Ovary (tissue), 9 donors: ENCODE data around the gene RPRD1A. TPM values are rescaled to one million over a fixed set of nuclear protein-coding genes. Genes with fewer than 3 reads are reported as not detected.

Source experiments
- DNase-seq, 5 donors: peaks; one replicate each; pipeline ENCODE4 v3.0.0-alpha.2; 2019 to 2020
- H3K27ac ChIP-seq, 2 donors: fragments of 200-600 bp; one replicate each; pipeline versions ENCODE4 v1.5.1 to v1.8.0; 2019 to 2022
- H3K27me3 ChIP-seq: fragments of 200-600 bp; one replicate; pipeline ENCODE4 v1.8.0; 2022
- H3K36me3 ChIP-seq: fragments of 200-600 bp; sonication (generic); one replicate; pipeline ENCODE4 v1.5.1; 2019
- H3K4me1 ChIP-seq: one replicate; pipeline ENCODE4 v1.8.1; 2013; ENCODE audit warnings: mild to moderate bottlenecking, moderate library complexity; ENCODE audit not compliant: insufficient read depth
- H3K4me3 ChIP-seq: fragments of 200-600 bp; sonication (generic); one replicate; pipeline ENCODE4 v1.5.1; 2017
- H3K9me3 ChIP-seq, 2 donors: fragments of 200-600 bp in 1 of 2; sonication (generic) in 1 of 2; one replicate each; pipeline versions ENCODE4 v1.5.1 to v1.8.1; 2013 to 2019; ENCODE audit warnings: mild to moderate bottlenecking in 1 of 2, moderate library complexity in 1 of 2
- EP300 ChIP-seq: sonication (generic); formaldehyde crosslinking; IDR thresholded peaks from one replicate; pipeline ENCODE4 v1.6.1; 2017; ENCODE audit warnings: antibody characterized with exemption
- POLR2A ChIP-seq: fragments of 450-650 bp; IDR thresholded peaks from one replicate; pipeline ENCODE4 v1.6.1; 2017; ENCODE audit warnings: antibody characterized with exemption, mild to moderate bottlenecking, moderate library complexity
- WGBS, 3 donors: extraction: QIAGEN DNeasy Blood & Tissue Kit in 1 of 3; methylation state at CpG; one replicate each; pipeline versions ENCODE4 v1.1.5 to v1.1.7; 2013 to 2017; 5-methylcytosine and 5-hydroxymethylcytosine counted together
- intact Hi-C, 4 donors: fragments of 100-400 bp; cut with DNase I; formaldehyde crosslinking; loops; one replicate each; pipeline versions ENCODE4 v1.11.0 to v1.15.1; 2022 to 2023
- polyA plus RNA-seq, 2 donors: library from polyadenylated mRNA; stranded (reverse); fragments of 200-250 nt in 1 of 2; fragments of 350-450 nt in 1 of 2; fragmentation: Illumina TruSeq in 1 of 2; extraction: RNeasy Lipid Tissue Mini Kit (QIAGEN cat#74804) in 1 of 2; gene quantifications; one replicate each; pipeline ENCODE4 v1.2.3, GENCODE V29; 2013 to 2014
- total RNA-seq, 7 donors: library from RNA; depleted of rRNA in 2 of 7; stranded (reverse); fragments of >200 nt in 2 of 7; fragmentation: NEBNext Ultra II Directional in 3 of 7; extraction: Animal tissue kit (Norgen Biotek cat#: 25700) in 3 of 7; gene quantifications; one replicate each; pipeline versions ENCODE4 v1.1.0 to v1.2.4, GENCODE V29; 2016 to 2023
- TF ChIP-seq, protein P1 (sequence below), 3 donors: fragments of 450-650 bp in 2 of 3; fragments of 200-600 bp in 1 of 3; IDR thresholded peaks; one replicate each; pipeline versions ENCODE4 v1.5.1 to v1.8.0; 2016 to 2022; ENCODE audit warnings: antibody characterized with exemption in 3 of 3, mild to moderate bottlenecking in 1 of 3
- donor health status: DM: no; HTN: no; CAD: no; lungs with moderate emphysema.
- donor health status: DM: no; HTN: no; CAD: no.
- donor health status: Bipolar disorder and iron deficiency.
- donor health status: DM: yes; HTN: yes; CAD: no.
- donor health status: DM: no; HTN: no; CAD: no.
- donor health status: DM: yes; HTN: yes; CAD: no.

RPRD1A gene
- total and polyA plus RNA-seq, 9 donors, result 19.3 to 56.8 (median 41.3) TPM

DNA sequence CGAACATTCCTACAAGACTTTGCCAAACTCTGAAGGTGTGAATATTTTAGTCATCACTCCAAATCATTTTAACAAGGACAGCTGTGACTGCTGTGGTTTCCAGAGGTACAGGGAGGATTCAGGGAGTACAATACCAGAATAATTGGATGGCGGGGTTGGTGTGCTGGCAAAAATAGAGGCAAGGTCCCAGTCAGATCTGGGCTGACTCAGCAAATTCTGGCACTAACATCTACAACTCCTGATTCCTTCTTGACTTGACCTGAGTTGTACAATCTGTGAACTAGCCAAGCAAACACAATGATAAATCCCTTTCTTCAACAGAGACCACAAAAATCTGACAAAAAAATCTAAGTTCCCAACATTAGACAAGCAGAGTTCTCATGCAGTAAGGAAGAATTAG lies 54.5 kb downstream of the RPRD1A start:
- TF ChIP-seq POLR2A, result no peak
- TF ChIP-seq EP300, result no peak
- TF ChIP-seq, protein P1, sequence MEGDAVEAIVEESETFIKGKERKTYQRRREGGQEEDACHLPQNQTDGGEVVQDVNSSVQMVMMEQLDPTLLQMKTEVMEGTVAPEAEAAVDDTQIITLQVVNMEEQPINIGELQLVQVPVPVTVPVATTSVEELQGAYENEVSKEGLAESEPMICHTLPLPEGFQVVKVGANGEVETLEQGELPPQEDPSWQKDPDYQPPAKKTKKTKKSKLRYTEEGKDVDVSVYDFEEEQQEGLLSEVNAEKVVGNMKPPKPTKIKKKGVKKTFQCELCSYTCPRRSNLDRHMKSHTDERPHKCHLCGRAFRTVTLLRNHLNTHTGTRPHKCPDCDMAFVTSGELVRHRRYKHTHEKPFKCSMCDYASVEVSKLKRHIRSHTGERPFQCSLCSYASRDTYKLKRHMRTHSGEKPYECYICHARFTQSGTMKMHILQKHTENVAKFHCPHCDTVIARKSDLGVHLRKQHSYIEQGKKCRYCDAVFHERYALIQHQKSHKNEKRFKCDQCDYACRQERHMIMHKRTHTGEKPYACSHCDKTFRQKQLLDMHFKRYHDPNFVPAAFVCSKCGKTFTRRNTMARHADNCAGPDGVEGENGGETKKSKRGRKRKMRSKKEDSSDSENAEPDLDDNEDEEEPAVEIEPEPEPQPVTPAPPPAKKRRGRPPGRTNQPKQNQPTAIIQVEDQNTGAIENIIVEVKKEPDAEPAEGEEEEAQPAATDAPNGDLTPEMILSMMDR (IDR thresholded peaks at IDR 0.05), result no peak
- intact Hi-C loops, result loop anchor here in 2 of 4 donors (10.0 kb wide), 1 partner anchor 272 kb away; no protein-coding TSS in a partner anchor
- no peaks in the 10 kb centered on the region for H3K4me1 ChIP-seq

GRCh38 chr18:36009214-36009613 lies 58.1 kb downstream of the RPRD1A start:
- H3K27ac ChIP-seq, result no peak overlapping the region
- 68 to 73% (median 69%) methylated on average over 3 of the region's 3 CpGs for WGBS, 3 donors
- intact Hi-C loops, result no loop called here
- DNase-seq, result no peak
- H3K4me1 ChIP-seq, result no peaks in the 10 kb centered on the region
- no peak for TF ChIP-seq POLR2A
- TF ChIP-seq EP300, result no peak
- TF ChIP-seq, protein P1 (IDR thresholded peaks at IDR 0.05), result no peak
- no peaks in the 10 kb centered on the region for H3K36me3 ChIP-seq
- no peak overlapping the region for H3K4me3 ChIP-seq
- H3K9me3 ChIP-seq, result no peaks in the 10 kb centered on the region
- no peaks in the 10 kb centered on the region for H3K27me3 ChIP-seq

More for the DNA sequence above, 54.5 kb downstream of the RPRD1A start:
- Histone ChIP-seq H3K27ac (no peak overlapping the region), H3K4me3 (no peak overlapping the region), H3K27me3 (no peaks in the 10 kb centered on the region), H3K9me3 (no peaks in the 10 kb centered on the region), H3K36me3 (no peaks in the 10 kb centered on the region)
- no peak for DNase-seq
- 94 to 97% (median 96%) methylated on average over 2 of the region's 2 CpGs for WGBS, 3 donors

- Histone ChIP-seq H3K36me3 (no peaks in the 10 kb centered on the region), H3K27me3 (no peaks in the 10 kb centered on the region), H3K4me3 (no peak overlapping the region), H3K27ac (no peak overlapping the region), H3K4me1 (no peaks in the 10 kb centered on the region), H3K9me3 (no peaks in the 10 kb centered on the region)
- TF ChIP-seq EP300 (no peak), POLR2A (no peak)
- TF ChIP-seq, protein P1 (IDR thresholded peaks at IDR 0.05), result no peak
- WGBS, 3 donors, result 95 to 97% (median 96%) methylated on average over 2 of the region's 2 CpGs
- no peak for DNase-seq
- intact Hi-C loops, result no loop called here
Observed at GRCh38 chr18:36006997-36007396, 60.4 kb downstream of the RPRD1A start.

DNA sequence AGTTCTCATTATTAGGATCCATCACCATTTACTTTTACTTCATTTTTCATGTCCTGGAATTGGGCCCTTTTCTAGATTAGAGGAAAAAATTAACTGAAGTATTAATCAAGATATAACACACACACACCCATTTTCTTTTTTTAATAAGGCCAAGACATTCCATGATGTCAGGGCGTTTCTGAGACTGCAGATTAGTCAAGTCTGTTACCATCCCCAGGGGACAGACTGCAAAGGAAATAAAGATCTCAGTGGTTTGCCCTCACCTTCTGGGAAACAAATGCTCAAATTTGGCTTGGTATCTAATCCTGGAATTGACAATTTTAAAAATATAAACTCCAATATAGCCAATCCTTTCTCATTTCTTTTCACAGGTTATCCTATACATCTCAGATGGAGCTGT lies 67.4 kb downstream of the RPRD1A start:
- no peaks in the 10 kb centered on the region for H3K36me3 ChIP-seq
- 55 to 62% (median 55%) methylated on average over 1 of the region's 1 CpG for WGBS, 3 donors
- no peaks in the 10 kb centered on the region for H3K4me1 ChIP-seq
- intact Hi-C loops, result no loop called here
- H3K27me3 ChIP-seq, result no peaks in the 10 kb centered on the region
- no peak overlapping the region for H3K4me3 ChIP-seq
- H3K9me3 ChIP-seq, result no peaks in the 10 kb centered on the region
- DNase-seq, result no peak
- H3K27ac ChIP-seq, result no peak overlapping the region
- TF ChIP-seq, protein P1 (IDR thresholded peaks at IDR 0.05), result no peak
- TF ChIP-seq EP300 (no peak), POLR2A (no peak)
